Left renal cortex interstitium (tissue), 4 donors: ENCODE results near the gene NPFF. TPM values are rescaled to one million over a fixed set of nuclear protein-coding genes. Genes with fewer than 3 reads are reported as not detected.
A peak's percentile ranks its signal among the peaks of the same experiment; 100 is the strongest.

Experiments used
- DNase-seq, 4 donors: peaks; one replicate each; pipeline ENCODE4 v3.0.0-alpha.2; 2013; ENCODE audit warnings: low read depth in 4 of 4, low spot score in 2 of 4, missing footprints in 1 of 4
- polyA plus RNA-seq, 4 donors: library from polyadenylated mRNA; unstranded; fragments of 120-200 nt; gene quantifications; one replicate each; pipeline ENCODE4 v1.2.1, GENCODE V29; 2013; ENCODE audit not compliant: insufficient read length in 4 of 4

The NPFF gene
- polyA plus RNA-seq, 4 donors = 0.73 to 1.3 TPM; not detected in 2

- no peak for DNase-seq
Observed at GRCh38 chr12:53514628-53515290, 7.5 kb upstream of the NPFF start.

GRCh38 chr12:53513712-53514410 is 6.6 kb upstream of the NPFF start:
- DNase-seq = no peak

DNA sequence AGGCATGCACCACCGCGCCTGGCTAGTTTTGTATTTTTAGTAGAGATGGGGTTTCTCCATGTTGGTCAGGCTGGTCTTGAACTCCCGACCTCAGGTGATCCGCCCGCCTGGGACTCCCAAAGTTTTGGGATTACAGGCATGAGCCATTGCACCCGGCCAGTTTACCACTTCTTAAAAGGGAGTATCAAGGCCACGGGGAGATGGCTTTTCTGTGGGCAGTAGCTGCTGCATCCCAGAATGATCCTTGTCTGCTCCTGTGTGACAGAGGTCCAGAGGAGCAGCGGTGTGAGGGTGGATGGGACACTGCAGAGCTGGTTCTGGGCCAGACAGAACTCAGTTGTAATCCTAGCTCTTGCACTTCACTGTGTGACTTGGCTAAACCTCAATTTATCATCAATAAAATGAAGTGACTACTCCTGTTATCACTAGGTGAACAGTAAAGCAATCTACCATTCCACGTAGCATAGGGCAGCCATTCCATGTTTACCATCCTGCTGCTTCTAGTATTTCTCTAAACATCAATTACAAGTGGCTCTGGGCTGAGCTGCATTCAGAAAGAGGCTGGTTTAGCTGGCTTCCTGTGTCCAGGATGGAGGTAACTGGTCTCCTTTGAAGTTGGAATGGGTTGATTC is 3.0 kb upstream of the NPFF start:
- DNase-seq = no peak

DNA sequence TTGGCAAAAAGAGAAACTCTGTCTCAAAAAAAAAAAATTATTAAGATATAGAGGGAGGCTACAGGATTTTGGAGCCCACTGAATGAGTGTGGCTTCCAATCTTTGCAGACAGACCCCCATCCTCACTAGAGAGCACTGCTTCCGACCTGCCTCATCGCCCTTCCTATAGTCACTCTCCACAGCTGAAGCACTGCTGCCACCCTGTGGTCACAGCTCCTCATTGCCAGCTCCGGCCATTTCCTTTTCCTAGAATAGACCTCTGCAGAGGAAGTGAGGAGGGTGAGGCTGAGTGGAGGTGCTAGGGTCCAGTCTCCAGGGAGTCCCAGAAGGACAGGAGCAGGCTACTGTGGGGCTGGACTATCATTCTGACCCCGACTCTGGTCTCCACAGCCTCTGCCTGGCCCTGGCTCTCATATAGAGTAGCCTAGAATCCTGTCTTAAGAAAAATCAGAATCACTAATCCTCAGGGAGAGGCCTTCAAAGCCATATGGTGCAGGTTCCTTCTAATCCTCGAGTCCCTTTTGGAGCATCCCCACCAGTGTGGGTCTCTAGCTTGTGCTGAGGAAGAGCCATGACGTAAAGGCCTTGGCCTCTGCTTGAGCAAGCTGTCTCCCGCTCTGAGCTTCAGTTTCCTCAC is 1.4 kb upstream of the NPFF start:
- DNase-seq = peak in 2 of 4 donors; percentile 78 to 79

DNA sequence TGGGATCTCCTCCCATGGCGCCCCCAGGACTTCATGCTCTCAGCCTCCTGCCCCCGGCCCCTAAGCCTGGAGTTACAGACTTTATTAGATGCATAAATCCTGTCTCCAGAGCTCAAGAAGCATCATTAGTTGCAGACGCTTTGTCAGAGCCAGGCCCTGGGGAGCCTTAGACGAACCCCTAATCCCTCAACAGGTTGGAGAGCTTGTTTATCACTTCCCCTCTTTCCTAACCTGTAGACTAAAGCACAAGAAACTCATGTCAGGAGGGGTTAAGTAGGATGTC is 260 bp upstream of the NPFF start:
- no peak for DNase-seq

- DNase-seq = no peak
Observed at GRCh38 chr12:53506450-53506785, 866 bp downstream of the NPFF start.

DNA sequence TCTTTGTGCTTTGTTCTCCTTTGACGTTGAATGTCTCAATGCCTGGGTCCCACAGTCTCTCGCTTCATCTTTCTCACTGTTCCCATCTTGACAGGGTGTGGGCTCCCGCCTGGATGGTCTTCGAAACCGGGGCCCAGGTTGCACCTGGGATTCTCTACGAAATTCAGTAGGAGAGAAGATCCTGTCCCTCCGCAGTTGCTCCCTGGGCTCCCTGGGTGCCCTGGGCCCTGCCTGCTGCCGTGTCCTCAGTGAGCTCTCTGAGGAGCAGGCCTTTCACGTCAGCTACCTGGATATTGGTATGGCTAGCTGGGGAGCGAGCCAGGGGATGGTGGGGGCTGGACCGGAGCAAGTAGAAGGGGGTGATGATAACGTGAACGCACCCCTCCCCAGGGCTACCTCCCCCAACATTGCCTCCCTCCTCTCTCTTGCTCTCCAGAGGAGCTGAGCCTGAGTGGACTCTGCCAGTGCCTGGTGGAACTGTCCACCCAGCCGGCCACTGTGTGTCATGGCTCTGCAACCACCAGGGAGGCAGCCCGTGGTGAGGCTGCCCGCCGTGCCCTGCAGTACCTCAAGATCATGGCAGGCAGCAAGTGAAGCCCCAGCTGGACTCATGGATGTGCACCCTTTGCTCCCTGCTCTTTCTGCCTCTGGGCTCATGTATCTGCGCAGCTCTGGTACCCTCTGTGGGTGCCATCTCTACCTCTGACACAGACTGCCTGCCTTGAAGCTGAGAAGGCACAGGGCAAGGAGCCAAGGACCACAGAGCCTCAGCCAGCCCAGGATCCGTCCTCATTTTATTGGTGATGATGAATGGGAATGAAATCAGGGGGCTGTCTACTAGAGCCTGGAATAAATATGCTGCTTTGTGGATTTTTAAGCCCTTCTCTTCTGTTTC is 1.5 kb downstream of the NPFF start:
- no peak for DNase-seq

DNA sequence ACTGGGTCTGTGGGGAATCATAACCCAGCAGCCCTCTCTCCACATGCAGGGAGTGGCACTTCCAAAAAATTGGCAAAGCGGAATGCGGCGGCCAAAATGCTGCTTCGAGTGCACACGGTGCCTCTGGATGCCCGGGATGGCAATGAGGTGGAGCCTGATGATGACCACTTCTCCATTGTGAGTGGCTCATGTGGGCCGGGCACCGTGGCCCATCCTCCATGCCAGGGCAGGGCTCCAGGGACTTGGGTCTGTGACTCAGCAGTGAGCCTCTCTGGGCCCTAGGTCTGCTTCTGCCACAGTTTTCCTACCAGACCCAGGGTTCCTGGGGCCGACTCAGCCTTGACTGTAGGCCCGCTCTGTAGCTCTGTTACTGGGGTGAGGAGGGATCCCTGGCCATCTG is 2.2 kb downstream of the NPFF start:
- DNase-seq = no peak

GRCh38 chr12:53504004-53504920 is 3.0 kb downstream of the NPFF start:
- DNase-seq = no peak

DNA sequence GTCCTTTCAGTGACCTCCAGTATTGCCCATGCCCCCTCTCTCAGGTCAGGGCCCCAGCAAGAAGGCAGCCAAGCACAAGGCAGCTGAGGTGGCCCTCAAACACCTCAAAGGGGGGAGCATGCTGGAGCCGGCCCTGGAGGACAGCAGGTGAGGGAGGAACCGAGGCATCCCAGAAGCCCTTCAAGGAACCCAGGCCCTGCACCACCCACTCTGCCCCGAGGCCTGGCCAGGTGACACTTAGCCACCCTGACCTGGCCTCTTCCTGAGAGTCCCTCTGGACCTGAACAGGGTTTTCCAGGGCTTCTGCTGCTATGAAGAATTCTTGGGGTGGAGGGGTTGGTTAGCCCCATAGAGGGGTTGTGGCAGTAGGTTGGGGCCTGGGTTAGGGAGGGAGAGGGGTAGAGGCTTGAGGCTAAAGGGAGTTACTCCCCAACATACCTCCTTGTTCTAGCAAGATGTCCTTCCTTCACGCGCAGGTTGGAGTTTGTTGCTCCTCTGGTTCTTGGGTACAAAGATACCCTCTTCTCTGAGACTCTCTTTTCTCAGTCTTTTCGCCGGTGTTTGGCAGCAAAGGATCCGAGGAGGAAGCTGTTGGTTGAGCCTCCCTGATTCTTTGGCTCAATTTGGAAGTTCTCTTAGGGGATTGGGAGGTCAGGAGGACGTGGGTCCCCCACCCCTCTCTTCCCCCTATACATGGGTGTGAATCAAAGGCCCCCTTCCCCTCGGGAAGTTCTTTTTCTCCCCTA is 4.1 kb downstream of the NPFF start:
- no peak for DNase-seq

DNA sequence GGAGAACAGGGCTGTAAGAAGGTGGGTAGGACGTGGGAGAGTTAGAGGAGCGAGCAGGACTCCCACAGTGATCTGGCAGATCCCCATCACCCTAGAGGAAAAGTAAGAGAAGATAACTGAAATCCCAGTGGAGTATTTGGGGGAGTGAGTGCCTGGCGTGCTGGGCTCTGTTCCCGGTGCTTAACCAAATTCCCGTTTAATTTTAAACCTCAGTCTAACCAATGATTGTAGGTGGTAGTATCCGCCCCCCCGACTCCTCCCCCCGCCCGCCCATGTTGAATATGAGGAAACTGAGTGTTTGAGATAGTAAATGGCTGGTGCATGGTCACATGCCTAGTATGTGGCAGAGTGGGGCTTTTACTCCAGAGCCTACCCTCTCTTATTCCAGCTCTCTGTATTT is 5.0 kb downstream of the NPFF start:
- no peak for DNase-seq

DNA sequence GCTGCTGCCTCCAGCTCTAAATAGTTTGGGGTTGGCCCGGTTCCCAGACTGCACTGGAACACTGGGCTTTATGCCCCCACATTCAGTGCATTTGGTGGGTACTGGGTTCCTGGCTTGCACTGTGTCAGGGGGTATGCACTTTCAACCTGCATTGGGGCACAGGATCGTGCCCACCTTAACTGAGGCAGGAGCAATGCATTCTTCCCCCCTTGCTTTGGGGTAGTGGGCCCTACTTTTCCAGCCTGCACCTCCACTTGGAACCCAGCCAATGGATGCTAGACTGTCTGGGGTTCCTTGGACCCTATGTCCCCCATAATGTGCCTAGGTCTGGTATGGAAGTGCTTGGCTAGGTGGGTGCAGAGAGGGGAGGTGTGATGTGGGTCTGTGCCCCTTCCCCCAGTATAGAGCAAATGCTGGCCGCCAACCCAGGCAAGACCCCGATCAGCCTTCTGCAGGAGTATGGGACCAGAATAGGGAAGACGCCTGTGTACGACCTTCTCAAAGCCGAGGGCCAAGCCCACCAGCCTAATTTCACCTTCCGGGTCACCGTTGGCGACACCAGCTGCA is 5.6 kb downstream of the NPFF start:
- no peak for DNase-seq

DNA sequence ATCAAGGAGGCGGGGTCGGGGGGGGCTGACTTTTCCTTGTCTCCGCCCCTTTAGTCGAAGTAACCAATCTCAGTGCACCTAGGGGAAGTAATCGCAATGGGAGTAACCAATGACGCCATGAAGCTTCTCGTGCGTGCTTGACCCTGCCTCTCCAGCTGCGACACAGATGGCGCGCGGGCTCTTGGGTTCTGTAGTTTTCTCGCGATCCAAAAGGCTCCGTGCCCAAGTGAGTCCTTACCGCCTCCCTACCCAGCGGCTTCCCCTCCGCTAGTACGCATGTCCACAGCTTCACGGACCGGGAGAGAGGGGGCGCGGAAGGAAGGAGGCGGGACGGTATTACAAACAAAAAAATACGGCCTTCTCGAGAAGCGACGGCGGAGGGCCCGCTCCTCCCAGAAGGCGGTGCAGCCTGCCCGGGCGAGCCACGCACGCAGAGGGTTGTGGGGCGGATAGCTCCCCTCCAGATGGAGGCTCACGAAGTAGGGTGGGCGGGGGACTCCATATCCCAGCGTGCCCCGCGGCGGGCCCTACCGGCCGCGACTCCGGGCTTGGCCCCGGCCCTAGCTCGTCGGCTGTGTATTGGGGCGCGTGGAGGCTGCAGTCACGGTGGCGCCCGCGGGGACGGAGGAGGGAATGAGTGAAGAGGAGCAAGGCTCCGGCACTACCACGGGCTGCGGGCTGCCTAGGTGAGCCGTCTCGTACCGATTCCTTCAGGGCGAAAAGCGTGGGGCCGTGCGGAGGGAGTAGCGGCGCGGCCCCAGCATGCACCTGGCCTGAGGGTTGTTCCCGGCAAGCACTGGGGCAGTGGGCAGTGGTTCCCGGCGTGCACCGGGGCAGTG is 6.3 kb downstream of the NPFF start, which contains the start of gene TARBP2:
Gene TARBP2 (plus strand): TSS at position 508 of the 839 bp plus-strand sequence. CDS start 126 bp downstream, at position 634.
- DNase-seq = peak; percentile 97 to 99 (median 98)

DNA sequence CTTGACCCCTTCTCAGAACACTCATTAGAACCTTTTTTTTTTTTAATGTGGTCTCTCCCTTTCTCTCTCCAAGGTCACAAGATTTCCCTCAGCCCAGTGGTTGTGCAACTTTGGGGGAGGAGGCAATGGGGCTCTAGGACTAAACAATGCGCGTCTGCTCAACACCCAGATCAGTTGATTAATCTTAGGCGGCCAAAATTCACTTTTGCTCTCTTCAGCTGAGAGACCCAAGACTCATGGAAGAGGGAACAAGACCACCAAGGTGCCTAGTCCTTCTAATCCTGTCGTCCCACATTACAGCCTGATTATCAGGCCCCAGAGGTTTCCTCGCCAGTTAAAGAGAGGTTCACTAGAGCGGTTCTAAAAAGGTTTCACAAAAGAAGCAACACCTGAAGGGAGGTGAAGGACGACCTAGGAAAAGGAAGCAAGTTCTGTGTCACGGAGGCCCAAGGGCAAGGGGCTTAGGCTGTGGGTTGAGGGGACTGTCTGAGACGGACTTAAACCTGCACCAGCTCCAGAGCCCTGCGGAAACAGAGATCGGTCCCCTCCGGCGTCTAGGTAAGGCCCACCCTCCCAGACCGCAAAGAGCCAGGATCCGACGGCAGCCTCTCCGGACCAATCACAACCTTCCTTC is 7.0 kb downstream of the NPFF start:
- DNase-seq = no peak

DNA sequence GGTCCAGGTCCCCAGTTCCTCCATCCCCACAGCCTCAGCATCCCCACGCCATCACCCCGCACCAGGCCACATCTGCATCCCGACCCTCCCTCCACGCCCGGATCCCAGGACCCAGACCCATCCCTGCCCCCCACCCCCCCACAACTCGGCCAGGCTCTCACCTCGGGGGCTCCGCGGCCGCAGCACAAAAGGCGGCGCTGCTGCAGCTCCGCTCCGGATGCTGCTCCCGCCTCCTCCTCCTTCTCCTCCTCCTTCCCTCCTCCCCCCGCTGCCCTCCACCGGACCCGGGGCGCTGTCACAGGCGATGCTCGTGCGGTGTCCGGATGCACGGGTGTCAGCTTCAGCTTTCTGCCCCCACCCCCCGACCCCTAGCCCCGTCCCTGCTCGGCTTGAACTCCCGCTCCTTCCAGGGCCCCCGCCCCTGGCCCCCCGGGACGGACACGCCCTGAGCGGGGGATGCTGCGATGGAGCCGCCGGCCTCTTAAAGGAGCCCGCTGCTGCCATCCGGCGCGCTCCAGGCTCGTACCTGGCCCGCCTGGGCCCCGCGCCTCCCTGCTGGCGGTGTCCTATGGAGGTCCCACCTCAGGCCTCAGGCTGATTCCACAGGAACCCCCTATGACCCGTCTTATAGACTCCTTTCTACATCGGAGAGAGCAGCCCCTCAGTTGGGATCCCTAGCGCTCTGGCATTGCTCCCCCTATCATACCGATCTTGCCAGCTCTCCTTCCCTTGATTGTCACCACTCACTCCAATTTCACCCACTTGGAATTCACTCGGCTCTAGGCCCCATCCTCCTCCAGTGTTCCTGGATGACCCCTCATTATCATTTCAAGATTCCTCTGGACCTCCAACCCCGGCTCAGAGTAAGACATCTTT is 7.8 kb downstream of the NPFF start, which contains the start of gene MAP3K12:
Gene MAP3K12 (minus strand): TSS at position 193 of the 876 bp plus-strand sequence. CDS start 12,067 bp downstream, outside the sequence.
- DNase-seq = peak in 1 of 4 donors; percentile 37

- DNase-seq = no peak
Observed at GRCh38 chr12:53498235-53498630, 9.1 kb downstream of the NPFF start.
